Measurements from ENCODE around the gene ACCS. TPM values are rescaled to one million over a fixed set of nuclear protein-coding genes. Genes with fewer than 3 reads are reported as not detected.

The ACCS gene
- total RNA-seq, 1 experiment from 2014 or later = 6.9 TPM

GRCh38 chr11:44090539-44090938 lies 24.5 kb downstream of the ACCS start:
- no peak for DNase-seq (ENCODE audit: low spot score)

- DNase-seq (ENCODE audit: low spot score) = peak; percentile 79
Observed at GRCh38 chr11:44094260-44094868, 28.3 kb downstream of the ACCS start.

GRCh38 chr11:44095506-44096359 lies 29.7 kb downstream of the ACCS start, which contains the start of gene EXT2:
TSS of gene EXT2 (plus strand) at chr11:44095678. CDS start at chr11:44107713, 12,035 bp downstream.
- DNase-seq (ENCODE audit: low spot score) = peak; percentile 74

GRCh38 chr11:44096360-44097185 lies 30.5 kb downstream of the ACCS start:
- DNase-seq (ENCODE audit: low spot score) = no peak

GRCh38 chr11:44097821-44098220 lies 31.8 kb downstream of the ACCS start:
- no peak for DNase-seq (ENCODE audit: low spot score)

- no peak for DNase-seq (ENCODE audit: low spot score)
Observed at GRCh38 chr11:44101098-44101497, 35.0 kb downstream of the ACCS start.

GRCh38 chr11:44104481-44105294 lies 38.6 kb downstream of the ACCS start:
- no peak for DNase-seq (ENCODE audit: low spot score)

GRCh38 chr11:44108260-44108659 lies 42.2 kb downstream of the ACCS start:
- DNase-seq (ENCODE audit: low spot score) = no peak

GRCh38 chr11:44110231-44110679 lies 44.2 kb downstream of the ACCS start:
- DNase-seq (ENCODE audit: low spot score) = peak; percentile 41

- peak; percentile 42 for DNase-seq (ENCODE audit: low spot score)
Observed at GRCh38 chr11:44112091-44112821, 46.2 kb downstream of the ACCS start.

GRCh38 chr11:44113018-44113417 lies 46.9 kb downstream of the ACCS start:
- no peak for DNase-seq (ENCODE audit: low spot score)

- no peak for DNase-seq (ENCODE audit: low spot score)
Observed at GRCh38 chr11:44113572-44113971, 47.5 kb downstream of the ACCS start.

GRCh38 chr11:44116234-44116830 lies 50.3 kb downstream of the ACCS start:
- DNase-seq (ENCODE audit: low spot score) = no peak

GRCh38 chr11:44120169-44120568 lies 54.1 kb downstream of the ACCS start:
- DNase-seq (ENCODE audit: low spot score) = no peak

- DNase-seq (ENCODE audit: low spot score) = no peak
Observed at GRCh38 chr11:44125598-44125997, 59.5 kb downstream of the ACCS start.

GRCh38 chr11:44126304-44126703 lies 60.2 kb downstream of the ACCS start:
- DNase-seq (ENCODE audit: low spot score) = no peak

- DNase-seq (ENCODE audit: low spot score) = no peak
Observed at GRCh38 chr11:44127130-44127529, 61.1 kb downstream of the ACCS start.

- DNase-seq (ENCODE audit: low spot score) = no peak
Observed at GRCh38 chr11:44128729-44129128, 62.7 kb downstream of the ACCS start.

- DNase-seq (ENCODE audit: low spot score) = no peak
Observed at GRCh38 chr11:44130751-44131150, 64.7 kb downstream of the ACCS start.

GRCh38 chr11:44133335-44133946 lies 67.4 kb downstream of the ACCS start:
- peak; percentile 38 for DNase-seq (ENCODE audit: low spot score)
